Activated CD4-positive, CD25-positive, alpha-beta regulatory T cell treated with anti-CD3 and anti-CD28 coated beads, Interleukin-2, amount 50 U/mL, for 72 hours (primary cell): ENCODE measurements around the gene HLA-DRB1.
"Not testable (repeated sequence)": the region's sequence is repeated elsewhere in the genome, so short reads cannot be mapped to it uniquely, and the experiment has no call there.

Source experiments
- DNase-seq: peaks from one replicate; pipeline ENCODE4 v3.0.0; 2021

HLA-DRB1 gene

GRCh38 chr6:32554116-32554965 is 35.3 kb downstream of the HLA-DRB1 start:
- no peak for DNase-seq

GRCh38 chr6:32553037-32553742 is 36.5 kb downstream of the HLA-DRB1 start:
- DNase-seq, result no peak

GRCh38 chr6:32551410-32551809 is 38.2 kb downstream of the HLA-DRB1 start:
- DNase-seq, result no peak

- no peak for DNase-seq
These were observed 49.8 kb downstream of the HLA-DRB1 start for GRCh38 chr6:32539839-32540238.

- DNase-seq, result not testable (repeated sequence)
These were observed 59.2 kb downstream of the HLA-DRB1 start for GRCh38 chr6:32530431-32530793.

- DNase-seq, result peak; percentile 33
These were observed 59.8 kb downstream of the HLA-DRB1 start, which contains the start of gene HLA-DRB5 for GRCh38 chr6:32529697-32530430. TSS of gene HLA-DRB5 (minus strand) at chr6:32530287. CDS start at chr6:32530224, 63 bp downstream.
